Measurements from ENCODE around the gene PDCD6IP.
"Not testable (repeated sequence)": the region's sequence is repeated elsewhere in the genome, so short reads cannot be mapped to it uniquely, and the experiment has no call there.

The PDCD6IP gene

GRCh38 chr3:33855884-33856546 is 57.6 kb downstream of the PDCD6IP start:
- no peak for DNase-seq

GRCh38 chr3:33857701-33858100 is 59.3 kb downstream of the PDCD6IP start:
- DNase-seq = not testable (repeated sequence)

GRCh38 chr3:33858131-33858530 is 59.7 kb downstream of the PDCD6IP start:
- no peak for DNase-seq

- no peak for DNase-seq
These were observed 62.1 kb downstream of the PDCD6IP start for GRCh38 chr3:33860373-33861050.

GRCh38 chr3:33865133-33865532 is 66.7 kb downstream of the PDCD6IP start:
- DNase-seq = no peak

GRCh38 chr3:33868309-33868708 is 69.9 kb downstream of the PDCD6IP start:
- no peak for DNase-seq

GRCh38 chr3:33869977-33870376 is 71.5 kb downstream of the PDCD6IP start:
- DNase-seq = no peak

- no peak for DNase-seq
These were observed 76.4 kb downstream of the PDCD6IP start for GRCh38 chr3:33874815-33875214.

- DNase-seq = no peak
These were observed 77.2 kb downstream of the PDCD6IP start for GRCh38 chr3:33875680-33876079.

GRCh38 chr3:33877187-33877586 is 78.8 kb downstream of the PDCD6IP start:
- DNase-seq = no peak

GRCh38 chr3:33879540-33879939 is 81.1 kb downstream of the PDCD6IP start:
- DNase-seq = no peak

GRCh38 chr3:33881156-33882064 is 83.0 kb downstream of the PDCD6IP start:
- no peak for DNase-seq

- no peak for DNase-seq
These were observed 83.9 kb downstream of the PDCD6IP start for GRCh38 chr3:33882296-33882695.

GRCh38 chr3:33883538-33883950 is 85.1 kb downstream of the PDCD6IP start:
- no peak for DNase-seq

GRCh38 chr3:33883951-33884561 is 85.6 kb downstream of the PDCD6IP start:
- DNase-seq = no peak

GRCh38 chr3:33884701-33885100 is 86.3 kb downstream of the PDCD6IP start:
- no peak for DNase-seq

GRCh38 chr3:33885496-33885895 is 87.1 kb downstream of the PDCD6IP start:
- DNase-seq = no peak

GRCh38 chr3:33886015-33886414 is 87.6 kb downstream of the PDCD6IP start:
- no peak for DNase-seq

- DNase-seq = no peak
These were observed 89.0 kb downstream of the PDCD6IP start for GRCh38 chr3:33887478-33887877.

GRCh38 chr3:33889394-33890039 is 91.1 kb downstream of the PDCD6IP start:
- no peak for DNase-seq

- no peak for DNase-seq
These were observed 94.2 kb downstream of the PDCD6IP start for GRCh38 chr3:33892655-33893054.

- DNase-seq = no peak
These were observed 97.2 kb downstream of the PDCD6IP start for GRCh38 chr3:33895658-33896057.

- DNase-seq = no peak
These were observed 98.9 kb downstream of the PDCD6IP start for GRCh38 chr3:33897306-33897705.

Data from stimulated activated CD4-positive, alpha-beta T cell treated with anti-CD3 and anti-CD28 coated beads, Interleukin-4, amount 100 ng/mL, for 1 hour (primary cell).